ENCODE data around the gene ARHGAP32.

The ARHGAP32 gene

GRCh38 chr11:129055196-129055595, 136.9 kb downstream of the ARHGAP32 start:
- no peak for TF ChIP-seq CTCF (IDR thresholded peaks at IDR 0.05; ENCODE audit: insufficient read depth, low read length, poor library complexity, severe bottlenecking)
- no peak for TF ChIP-seq EZH2phosphoT487 (conservative IDR thresholded peaks at IDR 0.05; ENCODE audit: low read length)

GRCh38 chr11:129048911-129049310, 143.2 kb downstream of the ARHGAP32 start:
- Histone ChIP-seq H4K20me1 (ENCODE audit: low read depth, low read length) (no peaks in the 10 kb centered on the region), H3K4me2 (ENCODE audit: low read depth, low read length, poor library complexity, severe bottlenecking) (no peak overlapping the region), H3K27ac (ENCODE audit: low read depth, low read length) (no peak overlapping the region), H3K9me2 (replicated peaks; ENCODE audit: insufficient read depth, low read length) (no peaks in the 10 kb centered on the region), H3K27me3 (ENCODE audit: low read length) (no peaks in the 10 kb centered on the region), H3K36me3 (ENCODE audit: low read length) (no peaks in the 10 kb centered on the region), H3K9me3 (ENCODE audit: insufficient read depth, low read length) (no peaks in the 10 kb centered on the region), H3K9ac (ENCODE audit: low read length) (no peak overlapping the region), H2AFZ (ENCODE audit: low read depth, low read length, severe bottlenecking) (no peak overlapping the region), H3K4me3 (ENCODE audit: insufficient read depth, low read length, poor library complexity, severe bottlenecking) (no peak overlapping the region), H3K79me2 (ENCODE audit: insufficient read depth, low read length) (no peaks in the 10 kb centered on the region), H3F3A (ENCODE audit: insufficient read depth) (no peaks in the 10 kb centered on the region)
- no peak for TF ChIP-seq CTCF (IDR thresholded peaks at IDR 0.05; ENCODE audit: insufficient read depth, low read length, poor library complexity, severe bottlenecking)
- no peak for TF ChIP-seq EZH2phosphoT487 (conservative IDR thresholded peaks at IDR 0.05; ENCODE audit: low read length)

More at GRCh38 chr11:129055196-129055595, 136.9 kb downstream of the ARHGAP32 start:
- Histone ChIP-seq H3K79me2 (ENCODE audit: insufficient read depth, low read length) (no peaks in the 10 kb centered on the region), H3F3A (ENCODE audit: insufficient read depth) (no peaks in the 10 kb centered on the region), H2AFZ (ENCODE audit: low read depth, low read length, severe bottlenecking) (no peak overlapping the region), H3K4me2 (ENCODE audit: low read depth, low read length, poor library complexity, severe bottlenecking) (no peak overlapping the region), H4K20me1 (ENCODE audit: low read depth, low read length) (no peaks in the 10 kb centered on the region), H3K4me3 (ENCODE audit: insufficient read depth, low read length, poor library complexity, severe bottlenecking) (no peak overlapping the region), H3K27me3 (ENCODE audit: low read length) (no peaks in the 10 kb centered on the region), H3K27ac (ENCODE audit: low read depth, low read length) (no peak overlapping the region), H3K9me2 (replicated peaks; ENCODE audit: insufficient read depth, low read length) (no peaks in the 10 kb centered on the region), H3K9ac (ENCODE audit: low read length) (no peak overlapping the region), H3K36me3 (ENCODE audit: low read length) (no peaks in the 10 kb centered on the region), H3K9me3 (ENCODE audit: insufficient read depth, low read length) (no peaks in the 10 kb centered on the region)

DNA sequence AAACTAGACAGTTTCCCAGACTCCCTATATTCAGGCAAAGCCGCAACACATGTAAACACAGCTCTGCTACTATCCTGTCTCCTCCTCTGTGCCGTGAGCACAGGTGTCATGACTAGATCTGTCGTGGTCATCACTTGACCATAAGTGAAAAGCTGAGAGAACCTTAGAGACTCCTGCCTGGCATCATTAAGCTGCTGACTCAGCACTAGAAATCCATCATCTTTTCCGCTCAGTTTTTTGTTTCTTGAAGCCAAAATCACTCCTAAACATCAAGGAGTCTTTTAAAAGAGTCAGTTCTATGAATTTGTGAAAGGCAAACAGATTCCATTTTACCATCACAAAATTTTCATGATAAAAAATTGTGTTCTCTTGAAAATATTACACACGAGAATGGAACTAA, 147.0 kb downstream of the ARHGAP32 start:
- no peaks in the 10 kb centered on the region for H3F3A ChIP-seq (ENCODE audit: insufficient read depth)
- H3K79me2 ChIP-seq (ENCODE audit: insufficient read depth, low read length): no peaks in the 10 kb centered on the region
- H4K20me1 ChIP-seq (ENCODE audit: low read depth, low read length): no peaks in the 10 kb centered on the region
- no peaks in the 10 kb centered on the region for H3K27me3 ChIP-seq (ENCODE audit: low read length)
- TF ChIP-seq CTCF (IDR thresholded peaks at IDR 0.05; ENCODE audit: insufficient read depth, low read length, poor library complexity, severe bottlenecking): no peak
- H2AFZ ChIP-seq (ENCODE audit: low read depth, low read length, severe bottlenecking): no peak overlapping the region
- no peak overlapping the region for H3K27ac ChIP-seq (ENCODE audit: low read depth, low read length)
- H3K4me2 ChIP-seq (ENCODE audit: low read depth, low read length, poor library complexity, severe bottlenecking): no peak overlapping the region
- no peaks in the 10 kb centered on the region for H3K36me3 ChIP-seq (ENCODE audit: low read length)
- no peaks in the 10 kb centered on the region for H3K9me3 ChIP-seq (ENCODE audit: insufficient read depth, low read length)
- H3K4me3 ChIP-seq (ENCODE audit: insufficient read depth, low read length, poor library complexity, severe bottlenecking): no peak overlapping the region
- H3K9ac ChIP-seq (ENCODE audit: low read length): no peak overlapping the region
- H3K9me2 ChIP-seq (replicated peaks; ENCODE audit: insufficient read depth, low read length): no peaks in the 10 kb centered on the region

GRCh38 chr11:129042503-129042902, 149.6 kb downstream of the ARHGAP32 start:
- Histone ChIP-seq H3K9me2 (replicated peaks; ENCODE audit: insufficient read depth, low read length) (no peaks in the 10 kb centered on the region), H3K9me3 (ENCODE audit: insufficient read depth, low read length) (no peaks in the 10 kb centered on the region), H4K20me1 (ENCODE audit: low read depth, low read length) (no peaks in the 10 kb centered on the region), H3K27me3 (ENCODE audit: low read length) (no peaks in the 10 kb centered on the region), H3K79me2 (ENCODE audit: insufficient read depth, low read length) (no peaks in the 10 kb centered on the region), H3K36me3 (ENCODE audit: low read length) (no peaks in the 10 kb centered on the region), H3K9ac (ENCODE audit: low read length) (no peak overlapping the region), H3K27ac (ENCODE audit: low read depth, low read length) (no peak overlapping the region), H3K4me3 (ENCODE audit: insufficient read depth, low read length, poor library complexity, severe bottlenecking) (no peak overlapping the region), H2AFZ (ENCODE audit: low read depth, low read length, severe bottlenecking) (no peak overlapping the region), H3F3A (ENCODE audit: insufficient read depth) (no peaks in the 10 kb centered on the region), H3K4me2 (ENCODE audit: low read depth, low read length, poor library complexity, severe bottlenecking) (no peak overlapping the region)
- TF ChIP-seq EZH2phosphoT487 (conservative IDR thresholded peaks at IDR 0.05; ENCODE audit: low read length): no peak
- no peak for TF ChIP-seq CTCF (IDR thresholded peaks at IDR 0.05; ENCODE audit: insufficient read depth, low read length, poor library complexity, severe bottlenecking)
